Measurements from ENCODE around the gene BTN2A1.
"Not testable (repeated sequence)": the region's sequence is repeated elsewhere in the genome, so short reads cannot be mapped to it uniquely, and the experiment has no call there.

The BTN2A1 gene

GRCh38 chr6:26454631-26455030, 3.1 kb upstream of the BTN2A1 start:
- no peak for TF ChIP-seq CTCF (IDR thresholded peaks at IDR 0.05; ENCODE audit: poor library complexity, severe bottlenecking)
- ATAC-seq (ENCODE audit: low read depth) (no peak), DNase-seq (ENCODE audit: low spot score) (no peak)
- Histone ChIP-seq H3K27ac (ENCODE audit: poor library complexity, severe bottlenecking) (no peak overlapping the region), H3K4me3 (ENCODE audit: severe bottlenecking) (no peak overlapping the region), H3K36me3 (ENCODE audit: low read depth) (peaks cover 9% of the 10 kb centered on the region; the same call in 1 of the 2 replicates), H3K27me3 (ENCODE audit: insufficient read depth, poor library complexity, severe bottlenecking) (no peaks in the 10 kb centered on the region), H3K9me3 (ENCODE audit: severe bottlenecking) (no peaks in the 10 kb centered on the region), H3K4me1 (ENCODE audit: insufficient read depth, poor library complexity, severe bottlenecking) (peaks cover 4% of the 10 kb centered on the region)

GRCh38 chr6:26455357-26455970, 2.3 kb upstream of the BTN2A1 start:
- no peak for DNase-seq (ENCODE audit: low spot score)
- Histone ChIP-seq H3K9me3 (ENCODE audit: severe bottlenecking) (no peaks in the 10 kb centered on the region), H3K4me1 (ENCODE audit: insufficient read depth, poor library complexity, severe bottlenecking) (peaks cover 4% of the 10 kb centered on the region), H3K27ac (ENCODE audit: poor library complexity, severe bottlenecking) (no peak overlapping the region), H3K36me3 (ENCODE audit: low read depth) (peaks cover 14% of the 10 kb centered on the region), H3K27me3 (ENCODE audit: insufficient read depth, poor library complexity, severe bottlenecking) (no peaks in the 10 kb centered on the region), H3K4me3 (ENCODE audit: severe bottlenecking) (no peak overlapping the region)
- no peak for TF ChIP-seq CTCF (IDR thresholded peaks at IDR 0.05; ENCODE audit: poor library complexity, severe bottlenecking)
- ATAC-seq (ENCODE audit: low read depth) = no peak

GRCh38 chr6:26457264-26457805, 420 bp upstream of the BTN2A1 start:
- Histone ChIP-seq H3K36me3 (ENCODE audit: low read depth) (peaks cover 31% of the 10 kb centered on the region), H3K4me3 (ENCODE audit: severe bottlenecking) (peak overlapping the region; percentile 69), H3K27ac (ENCODE audit: poor library complexity, severe bottlenecking) (peak overlapping the region; percentile 46), H3K9me3 (ENCODE audit: severe bottlenecking) (no peaks in the 10 kb centered on the region), H3K27me3 (ENCODE audit: insufficient read depth, poor library complexity, severe bottlenecking) (no peaks in the 10 kb centered on the region), H3K4me1 (ENCODE audit: insufficient read depth, poor library complexity, severe bottlenecking) (peaks cover 4% of the 10 kb centered on the region)
- DNase-seq (ENCODE audit: low spot score) = no peak
- TF ChIP-seq CTCF (IDR thresholded peaks at IDR 0.05; ENCODE audit: poor library complexity, severe bottlenecking) = no peak
- peak; percentile 42 for ATAC-seq (ENCODE audit: low read depth)

GRCh38 chr6:26459023-26459810, 1.5 kb downstream of the BTN2A1 start:
- Histone ChIP-seq H3K4me3 (ENCODE audit: severe bottlenecking) (no peak overlapping the region), H3K27me3 (ENCODE audit: insufficient read depth, poor library complexity, severe bottlenecking) (no peaks in the 10 kb centered on the region), H3K27ac (ENCODE audit: poor library complexity, severe bottlenecking) (no peak overlapping the region), H3K36me3 (ENCODE audit: low read depth) (peaks cover 50% of the 10 kb centered on the region), H3K9me3 (ENCODE audit: severe bottlenecking) (no peaks in the 10 kb centered on the region), H3K4me1 (ENCODE audit: insufficient read depth, poor library complexity, severe bottlenecking) (peaks cover 4% of the 10 kb centered on the region)
- DNase-seq (ENCODE audit: low spot score) = no peak
- TF ChIP-seq CTCF (IDR thresholded peaks at IDR 0.05; ENCODE audit: poor library complexity, severe bottlenecking) = no peak
- ATAC-seq (ENCODE audit: low read depth) = no peak

GRCh38 chr6:26461353-26461752, 3.6 kb downstream of the BTN2A1 start:
- not testable (repeated sequence) for ATAC-seq (ENCODE audit: low read depth)

More at GRCh38 chr6:26461353-26461752, 3.6 kb downstream of the BTN2A1 start:
- not testable (repeated sequence) for H3K27ac ChIP-seq (ENCODE audit: poor library complexity, severe bottlenecking); DNase-seq (ENCODE audit: low spot score); H3K4me1 ChIP-seq (ENCODE audit: insufficient read depth, poor library complexity, severe bottlenecking); H3K9me3 ChIP-seq (ENCODE audit: severe bottlenecking); H3K27me3 ChIP-seq (ENCODE audit: insufficient read depth, poor library complexity, severe bottlenecking); H3K4me3 ChIP-seq (ENCODE audit: severe bottlenecking)
- peaks cover 69% of the 10 kb centered on the region for H3K36me3 ChIP-seq (ENCODE audit: low read depth)
